ENCODE measurements around the gene SPZ1.
"Not testable (repeated sequence)": the region's sequence is repeated elsewhere in the genome, so short reads cannot be mapped to it uniquely, and the experiment has no call there.

Gene SPZ1, protein sequence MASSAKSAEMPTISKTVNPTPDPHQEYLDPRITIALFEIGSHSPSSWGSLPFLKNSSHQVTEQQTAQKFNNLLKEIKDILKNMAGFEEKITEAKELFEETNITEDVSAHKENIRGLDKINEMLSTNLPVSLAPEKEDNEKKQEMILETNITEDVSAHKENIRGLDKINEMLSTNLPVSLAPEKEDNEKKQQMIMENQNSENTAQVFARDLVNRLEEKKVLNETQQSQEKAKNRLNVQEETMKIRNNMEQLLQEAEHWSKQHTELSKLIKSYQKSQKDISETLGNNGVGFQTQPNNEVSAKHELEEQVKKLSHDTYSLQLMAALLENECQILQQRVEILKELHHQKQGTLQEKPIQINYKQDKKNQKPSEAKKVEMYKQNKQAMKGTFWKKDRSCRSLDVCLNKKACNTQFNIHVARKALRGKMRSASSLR

DNA sequence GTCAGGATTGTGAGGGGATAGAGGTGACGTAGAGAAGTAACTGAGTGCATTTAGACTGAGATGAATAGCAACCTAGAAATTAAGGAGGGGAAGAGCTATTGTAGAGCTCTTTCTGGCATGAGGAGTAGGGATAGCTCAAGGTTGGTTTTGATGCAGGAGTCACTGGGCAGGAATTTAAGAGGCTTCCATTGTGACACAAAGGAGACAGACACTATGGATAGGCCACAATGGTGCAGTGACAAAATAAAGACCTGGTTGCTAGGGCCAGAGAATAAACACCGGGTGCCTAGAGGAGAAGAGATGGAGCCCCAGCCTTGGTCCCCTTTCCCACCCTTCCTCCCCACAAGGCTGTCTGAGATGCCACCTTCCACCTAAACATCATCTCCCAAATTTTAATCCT, at the start of gene SPZ1:
TSS of gene SPZ1 (plus strand) at position 301 of the 400 bp plus-strand sequence. CDS start 214 bp downstream, outside the sequence.
- TF ChIP-seq, protein P1, sequence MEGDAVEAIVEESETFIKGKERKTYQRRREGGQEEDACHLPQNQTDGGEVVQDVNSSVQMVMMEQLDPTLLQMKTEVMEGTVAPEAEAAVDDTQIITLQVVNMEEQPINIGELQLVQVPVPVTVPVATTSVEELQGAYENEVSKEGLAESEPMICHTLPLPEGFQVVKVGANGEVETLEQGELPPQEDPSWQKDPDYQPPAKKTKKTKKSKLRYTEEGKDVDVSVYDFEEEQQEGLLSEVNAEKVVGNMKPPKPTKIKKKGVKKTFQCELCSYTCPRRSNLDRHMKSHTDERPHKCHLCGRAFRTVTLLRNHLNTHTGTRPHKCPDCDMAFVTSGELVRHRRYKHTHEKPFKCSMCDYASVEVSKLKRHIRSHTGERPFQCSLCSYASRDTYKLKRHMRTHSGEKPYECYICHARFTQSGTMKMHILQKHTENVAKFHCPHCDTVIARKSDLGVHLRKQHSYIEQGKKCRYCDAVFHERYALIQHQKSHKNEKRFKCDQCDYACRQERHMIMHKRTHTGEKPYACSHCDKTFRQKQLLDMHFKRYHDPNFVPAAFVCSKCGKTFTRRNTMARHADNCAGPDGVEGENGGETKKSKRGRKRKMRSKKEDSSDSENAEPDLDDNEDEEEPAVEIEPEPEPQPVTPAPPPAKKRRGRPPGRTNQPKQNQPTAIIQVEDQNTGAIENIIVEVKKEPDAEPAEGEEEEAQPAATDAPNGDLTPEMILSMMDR (conservative IDR thresholded peaks at IDR 0.05; ENCODE audit: low read depth, low read length), result no peak
- H3K4me3 ChIP-seq (ENCODE audit: low read depth, low read length), result no peak within 1 kb of the TSS
- DNase-seq (ENCODE audit: low read depth), result no peak

DNA sequence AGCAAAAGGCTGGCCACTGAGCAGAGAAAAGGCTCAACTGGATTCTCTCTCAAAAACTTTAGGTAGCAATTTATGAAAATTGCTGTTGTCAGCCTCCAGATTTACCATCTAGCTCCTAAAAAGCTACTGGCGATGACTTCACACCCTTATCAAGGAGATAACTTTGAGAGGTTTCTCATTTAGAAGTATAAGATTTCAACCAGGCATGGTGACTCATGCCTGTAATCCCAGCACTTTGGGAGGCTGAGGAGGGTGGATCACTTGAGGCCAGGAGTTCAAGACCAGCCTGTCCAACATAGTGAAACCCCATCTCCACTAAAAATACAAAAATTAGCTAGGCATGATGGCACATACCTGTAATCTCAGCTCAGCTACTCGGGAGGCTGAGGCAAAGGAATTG, 49.3 kb upstream of the SPZ1 start:
- H3K4me3 ChIP-seq (ENCODE audit: low read depth, low read length), result not testable (repeated sequence)

DNA sequence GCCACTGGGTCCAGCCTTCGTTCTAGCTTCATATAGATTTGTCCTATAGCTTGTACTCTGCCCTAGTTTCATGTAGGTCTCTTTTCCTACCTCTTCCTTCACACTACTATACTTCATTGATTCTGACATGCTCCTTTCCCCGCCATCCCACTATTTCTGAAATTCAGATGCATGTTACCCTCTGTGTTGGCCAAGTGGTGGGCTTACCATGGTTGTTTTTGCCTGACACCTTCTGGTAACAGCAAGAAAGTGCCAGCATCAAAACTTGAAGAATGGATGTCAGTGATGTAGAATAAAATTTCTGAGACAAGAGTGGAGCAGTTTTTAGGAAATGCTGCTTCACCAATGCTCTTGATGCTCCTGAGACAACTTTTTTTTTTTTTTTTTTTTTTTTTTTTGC, 44.5 kb upstream of the SPZ1 start:
- DNase-seq (ENCODE audit: low read depth), result peak; percentile 63
- TF ChIP-seq, protein P1 (conservative IDR thresholded peaks at IDR 0.05; ENCODE audit: low read depth, low read length), result peak; percentile 76
- no peak overlapping the region for H3K4me3 ChIP-seq (ENCODE audit: low read depth, low read length)

More for the DNA sequence above, 49.3 kb upstream of the SPZ1 start:
- not testable (repeated sequence) for DNase-seq (ENCODE audit: low read depth)

DNA sequence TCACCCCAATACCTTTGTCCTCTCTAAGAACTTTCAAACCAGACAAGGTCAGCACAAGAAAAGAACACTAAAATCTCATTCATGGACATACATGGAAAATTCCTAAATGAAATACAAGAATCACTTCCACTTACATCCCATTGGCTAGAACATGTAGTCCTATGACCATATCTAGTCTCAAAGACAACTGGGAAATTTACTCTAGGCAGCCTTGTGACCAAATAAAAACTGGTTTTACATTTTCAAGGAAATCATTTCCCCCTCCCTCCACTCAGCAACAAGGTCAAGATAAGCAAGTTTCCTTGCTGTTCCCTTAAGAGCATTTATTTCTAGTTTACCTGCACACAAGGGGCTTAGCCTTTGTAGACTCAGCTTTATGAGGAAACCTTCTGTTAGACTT, 43.6 kb upstream of the SPZ1 start:
- no peak for DNase-seq (ENCODE audit: low read depth)
- TF ChIP-seq, protein P1 (conservative IDR thresholded peaks at IDR 0.05; ENCODE audit: low read depth, low read length), result no peak
- no peak overlapping the region for H3K4me3 ChIP-seq (ENCODE audit: low read depth, low read length)

DNA sequence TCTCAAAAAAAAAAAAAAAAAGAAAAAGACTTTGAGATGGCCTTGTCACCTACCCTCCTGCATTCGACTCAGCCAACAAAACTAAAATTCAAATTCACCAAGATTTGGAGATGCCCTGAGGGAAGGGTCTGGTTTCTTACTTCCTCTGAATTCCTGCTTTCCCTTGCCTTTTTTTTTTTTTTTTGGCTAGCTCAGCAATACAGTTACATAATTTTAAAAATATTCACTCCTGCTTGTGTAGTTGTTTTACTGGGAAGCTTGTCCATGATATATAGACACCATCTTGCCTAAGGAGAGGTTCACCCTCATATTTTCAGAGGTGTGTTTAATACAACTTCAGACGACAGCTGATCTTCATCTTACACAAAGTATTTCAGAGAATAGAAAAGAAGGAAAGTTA, 42.6 kb upstream of the SPZ1 start:
- TF ChIP-seq, protein P1 (conservative IDR thresholded peaks at IDR 0.05; ENCODE audit: low read depth, low read length), result no peak
- no peak for DNase-seq (ENCODE audit: low read depth)
- no peak overlapping the region for H3K4me3 ChIP-seq (ENCODE audit: low read depth, low read length)

DNA sequence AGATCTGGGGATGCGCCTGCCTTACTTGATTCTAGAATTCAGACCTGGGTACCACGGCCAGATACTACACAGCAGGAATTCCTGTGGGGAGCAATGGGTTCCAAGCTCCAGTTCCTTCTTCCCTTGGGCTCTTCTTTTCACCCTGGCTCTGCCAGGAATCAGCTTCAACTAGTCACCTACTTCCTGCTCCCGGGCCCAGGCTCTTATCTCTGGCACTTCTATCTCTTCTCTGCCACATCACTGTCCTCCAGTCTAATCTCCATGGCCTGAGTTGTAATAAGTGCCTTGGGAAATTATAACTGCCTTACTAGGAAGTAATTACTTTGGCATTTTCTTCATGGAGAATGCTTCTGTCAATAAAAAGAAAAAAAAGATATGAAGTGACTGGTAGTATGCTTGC, 37.7 kb upstream of the SPZ1 start:
- no peak overlapping the region for H3K4me3 ChIP-seq (ENCODE audit: low read depth, low read length)
- TF ChIP-seq, protein P1 (conservative IDR thresholded peaks at IDR 0.05; ENCODE audit: low read depth, low read length), result no peak
- no peak for DNase-seq (ENCODE audit: low read depth)

DNA sequence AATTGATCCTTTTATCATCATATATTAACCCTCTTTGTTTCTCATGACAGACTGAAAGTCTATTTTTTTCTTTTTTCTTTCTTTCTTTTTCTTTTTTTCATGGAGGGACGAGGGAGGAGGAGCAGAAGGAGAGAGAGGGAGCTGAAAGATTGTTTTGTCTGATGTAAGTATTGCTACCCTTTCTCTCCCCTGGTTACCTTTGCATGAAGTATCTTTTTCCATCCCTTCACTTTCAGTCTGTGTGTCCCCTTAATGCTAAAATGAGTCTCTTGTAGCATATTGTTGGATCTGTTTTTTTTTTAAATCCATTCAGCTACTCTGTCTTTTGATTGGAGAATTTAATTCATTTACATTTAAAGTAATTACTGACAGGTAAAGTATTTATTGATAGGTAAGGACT, 36.4 kb upstream of the SPZ1 start:
- DNase-seq (ENCODE audit: low read depth), result no peak
- TF ChIP-seq, protein P1 (conservative IDR thresholded peaks at IDR 0.05; ENCODE audit: low read depth, low read length), result no peak
- H3K4me3 ChIP-seq (ENCODE audit: low read depth, low read length), result no peak overlapping the region

Measured in choroid plexus epithelial cell (primary cell).